GM12873 (cell line): ENCODE results near the gene RUFY3.

ENCODE experiments used
- CTCF ChIP-seq: IDR thresholded peaks from 2 replicates; pipeline ENCODE4 v1.5.1; 2012; ENCODE audit warnings: low read depth, mild to moderate bottlenecking, moderate library complexity, low read length, control low read depth; ENCODE audit not compliant: insufficient read depth; ENCODE audit errors: missing control alignments

Gene RUFY3

GRCh38 chr4:70844180-70844579 is 122.4 kb downstream of the RUFY3 start:
- TF ChIP-seq CTCF: no peak

- no peak for TF ChIP-seq CTCF
Observed at GRCh38 chr4:70849291-70849690, 127.5 kb downstream of the RUFY3 start.

- TF ChIP-seq CTCF: no peak
Observed at GRCh38 chr4:70855464-70855863, 133.7 kb downstream of the RUFY3 start.
